HL-60 (cell line): Measurements from ENCODE around the gene ATXN7.

Experiments
- DNase-seq, 2 experiments: peaks; one replicate each; pipeline ENCODE4 v3.0.0-alpha.2; 2010 to 2020; ENCODE audit warnings: low read depth in 1 of 2, low spot score in 1 of 2
- H3K27ac ChIP-seq: fragments of 250-450 bp; sonication (Bioruptor Pico); replicated peaks from 2 replicates; pipeline ENCODE4 v1.5.1; 2020; ENCODE audit warnings: mild to moderate bottlenecking, moderate library complexity
- H3K27me3 ChIP-seq: fragments of 250-450 bp; sonication (Bioruptor Pico); 2 replicates; pipeline ENCODE4 v1.5.1; 2021; ENCODE audit warnings: mild to moderate bottlenecking, moderate library complexity; ENCODE audit not compliant: insufficient read depth, poor library complexity, severe bottlenecking
- H3K4me3 ChIP-seq: replicated peaks from 2 replicates; pipeline ENCODE4 v1.5.1; 2011; ENCODE audit warnings: mild to moderate bottlenecking, control low read depth, low read length; ENCODE audit not compliant: insufficient read depth
- GABPA ChIP-seq: IDR thresholded peaks from 2 replicates; pipeline ENCODE4 v1.6.1; 2012; ENCODE audit warnings: low read depth
- POLR2AphosphoS5 ChIP-seq: IDR thresholded peaks from 2 replicates; pipeline ENCODE4 v1.6.1; 2012; ENCODE audit warnings: low read depth
- SPI1 ChIP-seq: IDR thresholded peaks from 2 replicates; pipeline ENCODE4 v1.6.1; 2012; ENCODE audit warnings: low read depth, mild to moderate bottlenecking, borderline replicate concordance
- TF ChIP-seq, protein P1 (sequence below): IDR thresholded peaks from one replicate; pipeline ENCODE4 v1.5.1; 2011; ENCODE audit warnings: low read length, control low read depth, inconsistent platforms; ENCODE audit not compliant: insufficient read depth
- TF ChIP-seq, protein P2 (sequence below): IDR thresholded peaks from 2 replicates; pipeline ENCODE4 v1.6.1; 2012; ENCODE audit warnings: low read depth; ENCODE audit not compliant: insufficient replicate concordance

The ATXN7 gene

GRCh38 chr3:63847718-63848450, 15.8 kb upstream of the ATXN7 start:
- no peak for DNase-seq
- Histone ChIP-seq H3K27ac (no peak overlapping the region), H3K27me3 (no peaks in the 10 kb centered on the region), H3K4me3 (no peak overlapping the region)
- TF ChIP-seq POLR2AphosphoS5, result no peak
- no peak for TF ChIP-seq GABPA
- no peak for TF ChIP-seq SPI1
- TF ChIP-seq, protein P1, sequence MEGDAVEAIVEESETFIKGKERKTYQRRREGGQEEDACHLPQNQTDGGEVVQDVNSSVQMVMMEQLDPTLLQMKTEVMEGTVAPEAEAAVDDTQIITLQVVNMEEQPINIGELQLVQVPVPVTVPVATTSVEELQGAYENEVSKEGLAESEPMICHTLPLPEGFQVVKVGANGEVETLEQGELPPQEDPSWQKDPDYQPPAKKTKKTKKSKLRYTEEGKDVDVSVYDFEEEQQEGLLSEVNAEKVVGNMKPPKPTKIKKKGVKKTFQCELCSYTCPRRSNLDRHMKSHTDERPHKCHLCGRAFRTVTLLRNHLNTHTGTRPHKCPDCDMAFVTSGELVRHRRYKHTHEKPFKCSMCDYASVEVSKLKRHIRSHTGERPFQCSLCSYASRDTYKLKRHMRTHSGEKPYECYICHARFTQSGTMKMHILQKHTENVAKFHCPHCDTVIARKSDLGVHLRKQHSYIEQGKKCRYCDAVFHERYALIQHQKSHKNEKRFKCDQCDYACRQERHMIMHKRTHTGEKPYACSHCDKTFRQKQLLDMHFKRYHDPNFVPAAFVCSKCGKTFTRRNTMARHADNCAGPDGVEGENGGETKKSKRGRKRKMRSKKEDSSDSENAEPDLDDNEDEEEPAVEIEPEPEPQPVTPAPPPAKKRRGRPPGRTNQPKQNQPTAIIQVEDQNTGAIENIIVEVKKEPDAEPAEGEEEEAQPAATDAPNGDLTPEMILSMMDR, result no peak
- TF ChIP-seq, protein P2, sequence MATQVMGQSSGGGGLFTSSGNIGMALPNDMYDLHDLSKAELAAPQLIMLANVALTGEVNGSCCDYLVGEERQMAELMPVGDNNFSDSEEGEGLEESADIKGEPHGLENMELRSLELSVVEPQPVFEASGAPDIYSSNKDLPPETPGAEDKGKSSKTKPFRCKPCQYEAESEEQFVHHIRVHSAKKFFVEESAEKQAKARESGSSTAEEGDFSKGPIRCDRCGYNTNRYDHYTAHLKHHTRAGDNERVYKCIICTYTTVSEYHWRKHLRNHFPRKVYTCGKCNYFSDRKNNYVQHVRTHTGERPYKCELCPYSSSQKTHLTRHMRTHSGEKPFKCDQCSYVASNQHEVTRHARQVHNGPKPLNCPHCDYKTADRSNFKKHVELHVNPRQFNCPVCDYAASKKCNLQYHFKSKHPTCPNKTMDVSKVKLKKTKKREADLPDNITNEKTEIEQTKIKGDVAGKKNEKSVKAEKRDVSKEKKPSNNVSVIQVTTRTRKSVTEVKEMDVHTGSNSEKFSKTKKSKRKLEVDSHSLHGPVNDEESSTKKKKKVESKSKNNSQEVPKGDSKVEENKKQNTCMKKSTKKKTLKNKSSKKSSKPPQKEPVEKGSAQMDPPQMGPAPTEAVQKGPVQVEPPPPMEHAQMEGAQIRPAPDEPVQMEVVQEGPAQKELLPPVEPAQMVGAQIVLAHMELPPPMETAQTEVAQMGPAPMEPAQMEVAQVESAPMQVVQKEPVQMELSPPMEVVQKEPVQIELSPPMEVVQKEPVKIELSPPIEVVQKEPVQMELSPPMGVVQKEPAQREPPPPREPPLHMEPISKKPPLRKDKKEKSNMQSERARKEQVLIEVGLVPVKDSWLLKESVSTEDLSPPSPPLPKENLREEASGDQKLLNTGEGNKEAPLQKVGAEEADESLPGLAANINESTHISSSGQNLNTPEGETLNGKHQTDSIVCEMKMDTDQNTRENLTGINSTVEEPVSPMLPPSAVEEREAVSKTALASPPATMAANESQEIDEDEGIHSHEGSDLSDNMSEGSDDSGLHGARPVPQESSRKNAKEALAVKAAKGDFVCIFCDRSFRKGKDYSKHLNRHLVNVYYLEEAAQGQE, result no peak

DNA sequence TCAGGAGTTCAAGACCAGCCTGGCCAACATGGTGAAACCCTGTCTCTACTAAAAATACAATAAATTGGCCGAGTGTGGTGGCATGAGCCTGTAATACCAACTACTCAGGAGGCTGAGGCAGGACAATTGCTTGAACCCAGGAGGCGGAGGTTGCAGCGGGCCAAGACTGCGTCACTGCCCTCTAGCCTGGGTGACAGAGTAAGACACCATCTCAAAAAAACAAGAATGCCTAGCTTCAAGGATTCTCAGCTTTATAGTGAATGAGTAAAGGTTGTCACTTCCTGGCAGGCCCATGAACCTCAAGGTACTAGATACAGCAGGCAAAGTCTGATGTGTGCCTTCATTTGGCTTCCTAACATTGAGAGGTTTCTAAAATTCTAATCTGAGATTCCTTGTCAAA, 14.5 kb upstream of the ATXN7 start:
- Histone ChIP-seq H3K4me3 (no peak overlapping the region), H3K27me3 (no peaks in the 10 kb centered on the region), H3K27ac (no peak overlapping the region)
- TF ChIP-seq GABPA, result no peak
- TF ChIP-seq, protein P2, result no peak
- no peak for TF ChIP-seq POLR2AphosphoS5
- no peak for TF ChIP-seq SPI1
- TF ChIP-seq, protein P1, result no peak
- no peak for DNase-seq

- no peak overlapping the region for H3K4me3 ChIP-seq
- DNase-seq, result no peak
- TF ChIP-seq, protein P2, result no peak
- TF ChIP-seq POLR2AphosphoS5 (no peak), GABPA (no peak), SPI1 (no peak)
- TF ChIP-seq, protein P1, result no peak
- H3K27me3 ChIP-seq, result no peaks in the 10 kb centered on the region
- no peak overlapping the region for H3K27ac ChIP-seq
Observed at GRCh38 chr3:63851287-63851686, 12.4 kb upstream of the ATXN7 start.
